Prostate gland (tissue), 2 donors: ENCODE data around the gene SEC63.

Experiments
- CTCF ChIP-seq, 4 experiments: fragments of 200-600 bp in 2 of 4; fragments of 450-650 bp in 2 of 4; sonication (generic) in 2 of 4; IDR thresholded peaks; 1 replicate in 3 of 4; 2 replicates in 1 of 4; pipeline ENCODE4 v1.5.1; 2016 to 2019; ENCODE audit warnings: antibody characterized with exemption in 4 of 4, mild to moderate bottlenecking in 2 of 4, moderate library complexity in 2 of 4
- POLR2A ChIP-seq: fragments of 450-650 bp; IDR thresholded peaks from one replicate; pipeline ENCODE4 v1.6.1; 2016; ENCODE audit warnings: antibody characterized with exemption, mild to moderate bottlenecking
- POLR2AphosphoS5 ChIP-seq: sonication (generic); formaldehyde crosslinking; IDR thresholded peaks from one replicate; pipeline ENCODE4 v1.6.1; 2017; ENCODE audit warnings: antibody characterized with exemption

GRCh38 chr6:107956586-107957307, 1.3 kb downstream of the SEC63 start:
- TF ChIP-seq POLR2A (no peak), CTCF (IDR thresholded peaks at IDR 0.05) (no peak), POLR2AphosphoS5 (no peak)
